Endodermal cell (in vitro differentiated cells): ENCODE data around the gene MIEN1. TPM values are rescaled to one million over a fixed set of nuclear protein-coding genes. Genes with fewer than 3 reads are reported as not detected.
"Not testable (repeated sequence)": the region's sequence is repeated elsewhere in the genome, so short reads cannot be mapped to it uniquely, and the experiment has no call there.

Source experiments
- DNase-seq: peaks from one replicate; pipeline ENCODE4 v3.0.0-alpha.2; 2017
- H3K27ac ChIP-seq: 2 replicates; pipeline ENCODE4 v1.5.1; 2013; ENCODE audit warnings: mild to moderate bottlenecking, low read depth, low read length, moderate library complexity
- H3K27me3 ChIP-seq: 2 replicates; pipeline ENCODE4 v1.6.1; 2013; ENCODE audit warnings: mild to moderate bottlenecking, low read length, moderate library complexity; ENCODE audit not compliant: insufficient read depth, control insufficient read depth, poor library complexity, severe bottlenecking
- H3K36me3 ChIP-seq: 2 replicates; pipeline ENCODE4 v1.7.0; 2013; ENCODE audit warnings: mild to moderate bottlenecking, low read length, moderate library complexity; ENCODE audit not compliant: control insufficient read depth, insufficient read depth
- H3K4me1 ChIP-seq: one replicate; pipeline ENCODE4 v1.7.0; 2013; ENCODE audit warnings: low read length; ENCODE audit not compliant: control insufficient read depth, insufficient read depth
- H3K4me3 ChIP-seq: 2 replicates; pipeline ENCODE4 v1.5.1; 2013; ENCODE audit warnings: mild to moderate bottlenecking, low read length, moderate library complexity
- H3K9ac ChIP-seq: 2 replicates; pipeline ENCODE4 v1.6.1; 2013; ENCODE audit warnings: mild to moderate bottlenecking, low read length, moderate library complexity; ENCODE audit not compliant: poor library complexity, severe bottlenecking; ENCODE audit errors: extremely low read depth
- H3K9me3 ChIP-seq: 2 replicates; pipeline ENCODE4 v1.6.1; 2013; ENCODE audit warnings: mild to moderate bottlenecking, low read length, moderate library complexity; ENCODE audit not compliant: control insufficient read depth
- H3K27ac Mint-ChIP-seq: 2 replicates; pipeline ENCODE4 v1.8.0; 2020; ENCODE audit warnings: mixed read lengths
- H3K27me3 Mint-ChIP-seq: 2 replicates; pipeline ENCODE4 v1.8.0; 2021; ENCODE audit warnings: mild to moderate bottlenecking, mixed read lengths; ENCODE audit not compliant: insufficient read depth
- H3K36me3 Mint-ChIP-seq: 2 replicates; pipeline ENCODE4 v1.8.0; 2020; ENCODE audit warnings: low read depth, mixed read lengths
- H3K4me1 Mint-ChIP-seq: 2 replicates; pipeline ENCODE4 v1.8.0; 2020; ENCODE audit warnings: mixed read lengths
- H3K4me3 Mint-ChIP-seq: 2 replicates; pipeline ENCODE4 v1.8.0; 2020; ENCODE audit warnings: mild to moderate bottlenecking, moderate library complexity, mixed read lengths
- H3K9me3 Mint-ChIP-seq: 2 replicates; pipeline ENCODE4 v1.8.0; 2020; ENCODE audit warnings: mild to moderate bottlenecking, mixed read lengths
- CTCF ChIP-seq: fragments of 200-600 bp; sonication (generic); conservative IDR thresholded peaks from 2 replicates; pipeline ENCODE4 v1.5.0; 2021; ENCODE audit warnings: antibody characterized with exemption, mild to moderate bottlenecking
- WGBS, 2 experiments: methylation state at CpG; one replicate each; pipeline versions ENCODE4 v1.1.5 to v1.1.7; 2013; ENCODE audit warnings: missing lambda C conversion rate in 2 of 2, mixed read lengths in 1 of 2; ENCODE audit not compliant: insufficient coverage in 1 of 2, insufficient read length in 1 of 2; 5-methylcytosine and 5-hydroxymethylcytosine counted together
- total RNA-seq, 2 donors: library from RNA; stranded (reverse); fragmentation: NEBNext Ultra II Directional in 1 of 2; extraction: Animal tissue kit (Norgen Biotek cat#: 25700) in 1 of 2; gene quantifications; 2 replicates in 1 of 2; 3 replicates in 1 of 2; pipeline ENCODE4 v1.2.1, GENCODE V29; 2021

The MIEN1 gene
- total RNA-seq, 2 donors from 2014 or later, result 42.6 to 57.0 TPM

- H3K4me1 Mint-ChIP-seq, result peaks cover 7% of the 10 kb centered on the region
- Histone ChIP-seq H3K9me3 (no peaks in the 10 kb centered on the region), H3K4me1 (no peaks in the 10 kb centered on the region), H3K27me3 (no peaks in the 10 kb centered on the region), H3K36me3 (peaks cover 39% of the 10 kb centered on the region), H3K9ac (no peak overlapping the region), H3K4me3 (no peak overlapping the region), H3K27ac (no peak overlapping the region)
- H3K27me3 Mint-ChIP-seq, result no peaks in the 10 kb centered on the region
- no peak overlapping the region for H3K4me3 Mint-ChIP-seq
- peak overlapping the region; percentile 52 for H3K27ac Mint-ChIP-seq
- DNase-seq, result no peak
- H3K9me3 Mint-ChIP-seq, result no peaks in the 10 kb centered on the region
- no peak for TF ChIP-seq CTCF
- peaks cover 42% of the 10 kb centered on the region for H3K36me3 Mint-ChIP-seq
- 93 to 98% methylated on average over 6 to 9 of the region's 9 CpGs for WGBS, 2 experiments
These were observed 3.7 kb downstream of the MIEN1 start for GRCh38 chr17:39726617-39727016.

- WGBS, 2 experiments, result 100% methylated on average over 1 of the region's 1 CpG; no CpG with 5 or more reads in 1 of the 2 experiments
- H3K27ac Mint-ChIP-seq, H3K4me1 Mint-ChIP-seq: not testable (repeated sequence)
These were observed 4.4 kb downstream of the MIEN1 start for GRCh38 chr17:39725923-39726322.

GRCh38 chr17:39724731-39725130, 5.6 kb downstream of the MIEN1 start:
- H3K4me3 ChIP-seq, result no peak overlapping the region
- Mint-ChIP-seq H3K36me3 (peaks cover 55% of the 10 kb centered on the region), H3K27ac (no peak overlapping the region), H3K27me3 (no peaks in the 10 kb centered on the region), H3K4me3 (no peak overlapping the region), H3K4me1 (peaks cover 4% of the 10 kb centered on the region), H3K9me3 (no peaks in the 10 kb centered on the region)
- H3K36me3 ChIP-seq, result peaks cover 52% of the 10 kb centered on the region
- DNase-seq, result no peak
- no peaks in the 10 kb centered on the region for H3K27me3 ChIP-seq
- H3K9me3 ChIP-seq, result no peaks in the 10 kb centered on the region
- no peak for TF ChIP-seq CTCF
- 93 to 96% methylated on average over 13 of the region's 13 CpGs for WGBS, 2 experiments
- no peak overlapping the region for H3K27ac ChIP-seq
- no peak overlapping the region for H3K9ac ChIP-seq
- no peaks in the 10 kb centered on the region for H3K4me1 ChIP-seq

More at GRCh38 chr17:39725923-39726322, 4.4 kb downstream of the MIEN1 start:
- H3K9ac ChIP-seq, H3K4me1 ChIP-seq, H3K4me3 ChIP-seq, H3K9me3 ChIP-seq, H3K9me3 Mint-ChIP-seq, H3K27me3 ChIP-seq, H3K27me3 Mint-ChIP-seq, H3K27ac ChIP-seq, H3K4me3 Mint-ChIP-seq, DNase-seq: not testable (repeated sequence)
- H3K36me3 Mint-ChIP-seq, result peaks cover 46% of the 10 kb centered on the region
- H3K36me3 ChIP-seq, result peaks cover 42% of the 10 kb centered on the region
